Measurements from ENCODE around the gene FAM120A.

GRCh38 chr9:93543117-93543516 lies 91.6 kb downstream of the FAM120A start:
- TF ChIP-seq CTCF (IDR thresholded peaks at IDR 0.05; ENCODE audit: low read depth, low read length, missing input control) (no peak), JUND (IDR thresholded peaks at IDR 0.05) (no peak), RAD21 (IDR thresholded peaks at IDR 0.05) (no peak), SP1 (IDR thresholded peaks at IDR 0.05) (no peak), FOXA1 (IDR thresholded peaks at IDR 0.05) (no peak), ATF3 (IDR thresholded peaks at IDR 0.05) (no peak), MAX (IDR thresholded peaks at IDR 0.05) (no peak), REST (IDR thresholded peaks at IDR 0.05) (no peak), TAF1 (conservative IDR thresholded peaks at IDR 0.05) (no peak), RXRA (IDR thresholded peaks at IDR 0.05) (no peak), EGR1 (IDR thresholded peaks at IDR 0.05; ENCODE audit: low read depth in 2 of 2) (no peak), YY1 (IDR thresholded peaks at IDR 0.05) (no peak), ZBTB33 (IDR thresholded peaks at IDR 0.05) (no peak), GABPA (IDR thresholded peaks at IDR 0.05 in 1 of 2, conservative IDR thresholded peaks at IDR 0.05 in 1 of 2) (no peak)
